IMR-90 (cell line): ENCODE measurements around the gene POU2F2. TPM values are rescaled to one million over a fixed set of nuclear protein-coding genes. Genes with fewer than 3 reads are reported as not detected.
A peak's percentile ranks its signal among the peaks of the same experiment; 100 is the strongest.

ENCODE experiments used
- ATAC-seq: fragments of 200-7000 bp; cut with Tn5 transposase; 2 replicates; pipeline ENCODE4 v1.9.1; 2020; ENCODE audit warnings: low read depth, mild to moderate bottlenecking, moderate library complexity
- BruUV-seq: library from RNA; stranded (reverse); fragments of 400-500 nt; replicated peaks from 2 replicates; lab custom pipeline; 2021; lab: Mats Ljungman, UMichigan
- CTCF ChIA-PET: fragments of 300-600 bp; formaldehyde crosslinking; extraction: SDS; loops from one replicate; lab custom pipeline; 2021; ENCODE audit warnings: antibody characterized with exemption; lab: Yijun Ruan, JAX
- POLR2A ChIA-PET: fragments of 300-600 bp; sonication (Branson Sonifier 250); formaldehyde crosslinking; loops from one replicate; lab custom pipeline; 2022; ENCODE audit warnings: antibody characterized with exemption; ENCODE audit not compliant: unreplicated experiment; lab: Charles Lee
- DNase-seq: peaks from one replicate; pipeline ENCODE4 v3.0.0; 2013
- H2AFZ ChIP-seq: replicated peaks from 2 replicates; pipeline ENCODE3; 2013; ENCODE audit warnings: low read length, mild to moderate bottlenecking; ENCODE audit not compliant: poor library complexity
- H2AK5ac ChIP-seq: 2 replicates; pipeline ENCODE4 v1.6.1; 2013; ENCODE audit warnings: low read depth, low read length, inconsistent platforms
- H2AK9ac ChIP-seq: replicated peaks from 2 replicates; pipeline ENCODE3; 2013; ENCODE audit warnings: mild to moderate bottlenecking, low read depth, low read length, moderate library complexity; ENCODE audit not compliant: poor library complexity
- H2BK120ac ChIP-seq: 2 replicates; pipeline ENCODE4 v1.6.1; 2013; ENCODE audit warnings: low read depth, low read length, inconsistent platforms
- H2BK15ac ChIP-seq: 3 replicates; pipeline ENCODE4 v1.6.1; 2013; ENCODE audit warnings: low read depth, low read length, inconsistent platforms
- H2BK20ac ChIP-seq: 2 replicates; pipeline ENCODE4 v1.6.1; 2013; ENCODE audit warnings: low read depth, mild to moderate bottlenecking, inconsistent platforms, low read length, moderate library complexity
- H2BK5ac ChIP-seq: 2 replicates; pipeline ENCODE4 v1.6.1; 2013; ENCODE audit warnings: mild to moderate bottlenecking, low read depth, low read length, inconsistent platforms; ENCODE audit not compliant: poor library complexity, severe bottlenecking
- H3K14ac ChIP-seq: replicated peaks from 2 replicates; pipeline ENCODE4 v1.6.1; 2013; ENCODE audit warnings: low read depth, low read length, inconsistent platforms
- H3K18ac ChIP-seq: 2 replicates; pipeline ENCODE4 v1.6.1; 2013; ENCODE audit warnings: low read depth, low read length, control low read depth
- H3K23ac ChIP-seq: 2 replicates; pipeline ENCODE4 v1.6.1; 2013; ENCODE audit warnings: low read depth, low read length, inconsistent platforms
- H3K27ac ChIP-seq: 2 replicates; pipeline ENCODE4 v1.5.1; 2013; ENCODE audit warnings: mild to moderate bottlenecking, control low read depth, low read length; ENCODE audit not compliant: insufficient read depth
- H3K27me3 ChIP-seq: 2 replicates; pipeline ENCODE4 v1.6.1; 2013; ENCODE audit warnings: low read length; ENCODE audit not compliant: control insufficient read depth, insufficient read depth
- H3K36me3 ChIP-seq: 2 replicates; pipeline ENCODE4 v1.6.1; 2013; ENCODE audit warnings: low read length, mixed read lengths; ENCODE audit not compliant: control insufficient read depth, insufficient read depth
- H3K4ac ChIP-seq: 2 replicates; pipeline ENCODE4 v1.6.1; 2013; ENCODE audit warnings: low read depth, low read length, inconsistent platforms
- H3K4me1 ChIP-seq: 2 replicates; pipeline ENCODE4 v1.6.1; 2013; ENCODE audit warnings: low read length, mixed read lengths; ENCODE audit not compliant: control insufficient read depth, insufficient read depth
- H3K4me2 ChIP-seq: 2 replicates; pipeline ENCODE4 v1.6.1; 2013; ENCODE audit warnings: low read depth, mild to moderate bottlenecking, control low read depth, low read length, moderate library complexity
- H3K4me3 ChIP-seq: 2 replicates; pipeline ENCODE4 v1.5.1; 2013; ENCODE audit warnings: low read depth, mild to moderate bottlenecking, control low read depth, low read length, moderate library complexity; ENCODE audit not compliant: insufficient read depth
- H3K56ac ChIP-seq: 2 replicates; pipeline ENCODE4 v1.6.1; 2013; ENCODE audit warnings: low read length, inconsistent platforms; ENCODE audit not compliant: insufficient read depth; ENCODE audit errors: extremely low read depth
- H3K79me1 ChIP-seq, 2 experiments: 2 replicates each; pipeline ENCODE4 v1.6.1; 2013; ENCODE audit warnings: low read length in 2 of 2, inconsistent platforms in 1 of 2, low read depth in 1 of 2
- H3K9ac ChIP-seq: 2 replicates; pipeline ENCODE4 v1.6.1; 2013; ENCODE audit warnings: low read depth, low read length, control low read depth
- H3K9me1 ChIP-seq: 2 replicates; pipeline ENCODE4 v1.6.1; 2013; ENCODE audit warnings: low read length, inconsistent platforms; ENCODE audit not compliant: insufficient read depth
- H3K9me3 ChIP-seq: 2 replicates; pipeline ENCODE4 v1.6.1; 2013; ENCODE audit warnings: low read length; ENCODE audit not compliant: control insufficient read depth, insufficient read depth
- H4K20me1 ChIP-seq: 2 replicates; pipeline ENCODE4 v1.6.1; 2013; ENCODE audit warnings: low read length, inconsistent platforms; ENCODE audit not compliant: insufficient read depth
- H4K5ac ChIP-seq: 2 replicates; pipeline ENCODE4 v1.6.1; 2013; ENCODE audit warnings: mild to moderate bottlenecking, low read depth, low read length, control low read depth
- H4K8ac ChIP-seq, 2 experiments: 2 replicates each; pipeline ENCODE4 v1.6.1; 2013; ENCODE audit warnings: low read depth in 2 of 2, low read length in 2 of 2, control low read depth in 1 of 2, inconsistent platforms in 1 of 2
- H4K91ac ChIP-seq: 2 replicates; pipeline ENCODE4 v1.6.1; 2013; ENCODE audit warnings: low read depth, low read length, inconsistent platforms; ENCODE audit not compliant: insufficient read depth
- RFX5 ChIP-seq: IDR thresholded peaks from 2 replicates; pipeline ENCODE4 v1.8.0; 2012; ENCODE audit warnings: low read depth, mild to moderate bottlenecking, low read length, moderate library complexity
- SMC3 ChIP-seq: fragments of 150-350 bp; IDR thresholded peaks from 2 replicates; pipeline ENCODE4 v1.6.1; 2016; ENCODE audit warnings: low read depth, mild to moderate bottlenecking, antibody characterized with exemption, low read length, moderate library complexity
- WGBS, 2 experiments: methylation state at CpG; one replicate each; pipeline versions ENCODE4 v1.1.5 to v1.1.7; 2013; ENCODE audit warnings: missing lambda C conversion rate in 2 of 2; ENCODE audit not compliant: insufficient read length in 1 of 2; ENCODE audit errors: extremely low coverage in 2 of 2; 5-methylcytosine and 5-hydroxymethylcytosine counted together
- dilution Hi-C: fragments of 300-500 bp; cut with HindIII; formaldehyde crosslinking; loops from one replicate; pipeline ENCODE4 v1.14.3; 2018; ENCODE audit warnings: low sequenced_read_pairs; ENCODE audit not compliant: unreplicated experiment
- in situ Hi-C: fragments of 300-500 bp; cut with MboI; formaldehyde crosslinking; loops from 3 replicates; pipeline ENCODE4 v1.14.3; 2019; ENCODE audit warnings: low sequenced_read_pairs, inconsistent platforms, mixed read lengths
- intact Hi-C: fragments of 100-400 bp; cut with micrococcal nuclease; formaldehyde crosslinking; loops from 2 replicates; pipeline ENCODE4 v1.10.0; 2022
- polyA plus RNA-seq, 3 experiments: library from polyadenylated mRNA; depleted of rRNA; stranded (reverse); fragments of >200 nt; gene quantifications; 2 replicates each; pipeline ENCODE4 v1.2.3, GENCODE V29; 2012; ENCODE audit warnings: low replicate concordance in 1 of 3
- total RNA-seq: library from RNA; depleted of rRNA; stranded (reverse); fragments of >200 nt; gene quantifications from 2 replicates; pipeline ENCODE4 v1.2.3, GENCODE V29; 2012

POU2F2 gene
- total and polyA plus RNA-seq, 2 of the 4 experiments (the other 2 are of a cell fraction) = 0.54 to 5.0 TPM

GRCh38 chr19:42066075-42066754, 66.0 kb downstream of the POU2F2 start:
- dilution Hi-C loops = no loop called here
- ATAC-seq (no peak), DNase-seq (peak; percentile 19)
- Histone ChIP-seq H4K20me1 (no peaks in the 10 kb centered on the region), H3K18ac (no peak overlapping the region), H2BK20ac (no peak overlapping the region), H4K5ac (no peak overlapping the region), H2BK5ac (no peak overlapping the region), H4K91ac (no peak overlapping the region), H2BK120ac (no peak overlapping the region), H2AK5ac (no peak overlapping the region), H3K79me1 (no peaks in the 10 kb centered on the region), H3K9ac (no peak overlapping the region), H2AK9ac (no peak overlapping the region), H4K8ac (no peak overlapping the region), H2BK15ac (no peak overlapping the region), H3K4me1 (no peaks in the 10 kb centered on the region), H3K9me3 (no peaks in the 10 kb centered on the region), H3K27ac (no peak overlapping the region), H3K4me2 (no peak overlapping the region), H3K36me3 (no peaks in the 10 kb centered on the region), H3K4ac (no peak overlapping the region), H3K56ac (no peak overlapping the region), H3K9me1 (no peaks in the 10 kb centered on the region), H3K27me3 (peaks cover 69% of the 10 kb centered on the region), H3K14ac (no peak overlapping the region), H3K4me3 (no peak overlapping the region), H2AFZ (no peak overlapping the region), H3K23ac (no peak overlapping the region)
- no TSS peak for BruUV-seq
- POLR2A ChIA-PET = no interaction called here
- no CpG with 5 or more reads among the region's 9 CpGs for WGBS, 2 experiments
- CTCF ChIA-PET = no interaction called here
- in situ Hi-C loops = no loop called here
- intact Hi-C loops = no loop called here
- TF ChIP-seq SMC3 (no peak), RFX5 (peak; percentile 84; the same call in 1 of the 2 replicates)
